Lung (tissue), 12 donors: ENCODE measurements around the gene MUS81. TPM values are rescaled to one million over a fixed set of nuclear protein-coding genes. Genes with fewer than 3 reads are reported as not detected.

Source experiments
- ATAC-seq: fragments of 200-7000 bp; cut with Tn5 transposase; one replicate; pipeline ENCODE4 v1.9.1; 2020; ENCODE audit warnings: moderate number of reproducible peaks; ENCODE audit not compliant: insufficient read depth, low FRiP score
- DNase-seq, 3 donors: peaks; one replicate each; pipeline ENCODE4 v3.0.0-alpha.2; 2013 to 2017
- H3K27ac ChIP-seq, 2 donors: one replicate each; pipeline ENCODE4 v1.5.1; 2013; ENCODE audit warnings: mild to moderate bottlenecking in 2 of 2, moderate library complexity in 2 of 2, control low read depth in 1 of 2, inconsistent platforms in 1 of 2, low read depth in 1 of 2, low read length in 1 of 2
- H3K27me3 ChIP-seq, 3 donors: one replicate each; pipeline ENCODE4 v1.5.1; 2013; ENCODE audit warnings: low read length in 2 of 3; ENCODE audit not compliant: control insufficient read depth in 3 of 3, insufficient read depth in 3 of 3
- H3K36me3 ChIP-seq, 4 donors: one replicate each; pipeline ENCODE4 v1.5.1; 2013; ENCODE audit warnings: low read length in 4 of 4, mild to moderate bottlenecking in 1 of 4, moderate library complexity in 1 of 4; ENCODE audit not compliant: control insufficient read depth in 4 of 4, insufficient read depth in 4 of 4
- H3K4me1 ChIP-seq, 5 donors: one replicate each; pipeline ENCODE4 v1.5.1; 2013; ENCODE audit warnings: low read length in 5 of 5, mild to moderate bottlenecking in 2 of 5, moderate library complexity in 1 of 5; ENCODE audit not compliant: control insufficient read depth in 5 of 5, insufficient read depth in 5 of 5
- H3K4me3 ChIP-seq: one replicate; pipeline ENCODE4 v1.5.1; 2013; ENCODE audit warnings: mild to moderate bottlenecking, control low read depth, moderate library complexity
- H3K9ac ChIP-seq, 2 donors: one replicate each; pipeline ENCODE4 v1.5.1; 2013; ENCODE audit warnings: low read length in 2 of 2, control low read depth in 1 of 2; ENCODE audit not compliant: insufficient read depth in 1 of 2
- H3K9me3 ChIP-seq, 4 donors: one replicate each; pipeline ENCODE4 v1.5.1; 2013; ENCODE audit warnings: low read length in 3 of 4, mild to moderate bottlenecking in 1 of 4, moderate library complexity in 1 of 4; ENCODE audit not compliant: control insufficient read depth in 4 of 4, insufficient read depth in 3 of 4
- CTCF ChIP-seq: IDR thresholded peaks from 2 replicates; pipeline ENCODE4 v1.5.1; 2012; ENCODE audit warnings: mild to moderate bottlenecking; ENCODE audit errors: control extremely low read depth, extremely low read depth
- WGBS, 2 donors: extraction: QIAGEN DNeasy Blood & Tissue Kit; methylation state at CpG; one replicate each; pipeline ENCODE4 v1.1.7; 2013; 5-methylcytosine and 5-hydroxymethylcytosine counted together
- polyA plus RNA-seq, 2 donors: library from polyadenylated mRNA; stranded (reverse); fragments of 200-250 nt; gene quantifications; one replicate each; pipeline ENCODE4 v1.2.1, GENCODE V29; 2013
- total RNA-seq, 2 donors: library from RNA; depleted of rRNA in 1 of 2; stranded (reverse); fragments of >200 nt in 1 of 2; gene quantifications; one replicate each; pipeline ENCODE4 v1.2.1, GENCODE V29; 2014 to 2021
- donor health status: control.
- donor health status: control.
- donor health status: Bipolar disorder and iron deficiency.
- donor health status: healthy.
- donor health status: DM: yes; HTN: yes; CAD: no.

The MUS81 gene
- total and polyA plus RNA-seq, 4 donors = 35.0 to 62.2 (median 53.8) TPM

GRCh38 chr11:65899356-65900124 lies 39.3 kb downstream of the MUS81 start:
- ATAC-seq (peak; percentile 58), DNase-seq (no peak)
- H3K27me3 ChIP-seq = peaks cover 0 to 56% (median 37%) of the 10 kb centered on the region in 3 donors
- H3K9me3 ChIP-seq = no peaks in the 10 kb centered on the region
- H3K27ac ChIP-seq = peak overlapping the region; percentile 86 to 93
- TF ChIP-seq CTCF = no peak
- peaks cover 0 to 4% (median 0%) of the 10 kb centered on the region in 5 donors for H3K4me1 ChIP-seq
- no peaks in the 10 kb centered on the region for H3K36me3 ChIP-seq
- WGBS, 2 donors = 2 to 3% methylated on average over 57 to 78 of the region's 78 CpGs
- H3K4me3 ChIP-seq = peak overlapping the region; percentile 59
- no peak overlapping the region for H3K9ac ChIP-seq

- Histone ChIP-seq H3K9ac (no peak within 1 kb of the TSS), H3K4me1 (peaks cover 0 to 4% (median 0%) of the 10 kb centered on the region in 5 donors), H3K27me3 (peaks cover 0 to 56% (median 37%) of the 10 kb centered on the region in 3 donors), H3K36me3 (no peaks in the 10 kb centered on the region), H3K9me3 (no peaks in the 10 kb centered on the region), H3K27ac (peak within 1 kb of the TSS; percentile 86 to 93), H3K4me3 (peak within 1 kb of the TSS; percentile 59)
- ATAC-seq (peak; percentile 89), DNase-seq (peak; percentile 65 to 81 (median 65))
- 2 to 3% methylated on average over 61 to 80 of the region's 80 CpGs for WGBS, 2 donors
- no peak for TF ChIP-seq CTCF
Observed at GRCh38 chr11:65900125-65900898, 40.1 kb downstream of the MUS81 start, which contains the start of gene FOSL1. TSS of gene FOSL1 (minus strand) at chr11:65900388. CDS start at chr11:65900339, 49 bp downstream.

GRCh38 chr11:65900899-65901180 lies 40.6 kb downstream of the MUS81 start:
- Histone ChIP-seq H3K4me1 (peaks cover 0 to 4% (median 0%) of the 10 kb centered on the region in 5 donors), H3K27me3 (peaks cover 0 to 56% (median 37%) of the 10 kb centered on the region in 3 donors), H3K4me3 (no peak overlapping the region), H3K27ac (peak overlapping the region in 1 of 2 donors; percentile 93), H3K9me3 (no peaks in the 10 kb centered on the region), H3K9ac (no peak overlapping the region), H3K36me3 (no peaks in the 10 kb centered on the region)
- 74 to 85% methylated on average over 11 of the region's 11 CpGs for WGBS, 2 donors
- no peak for DNase-seq
- TF ChIP-seq CTCF = no peak
- ATAC-seq = no peak
